Neural cell (in vitro differentiated cells): ENCODE data around the gene SLC25A13. TPM values are rescaled to one million over a fixed set of nuclear protein-coding genes. Genes with fewer than 3 reads are reported as not detected.

Experiments used
- H2AFZ ChIP-seq: fragments of 200-600, 300-800 bp; sonication (generic), shearing (Covaris generic); 2 replicates; pipeline ENCODE4 v1.6.0; 2014; ENCODE audit warnings: low read depth, mild to moderate bottlenecking, antibody characterized with exemption, low read length, moderate library complexity
- H3F3A ChIP-seq: fragments of 200-600 bp; shearing (Covaris generic); 2 replicates; pipeline ENCODE4 v1.6.1; 2016; ENCODE audit warnings: mild to moderate bottlenecking, moderate library complexity, mixed read lengths, antibody characterized with exemption, low read length; ENCODE audit not compliant: insufficient read depth, poor library complexity, severe bottlenecking
- H3K27ac ChIP-seq: fragments of 200-600, 300-800 bp; sonication (generic), shearing (Covaris generic); 2 replicates; pipeline ENCODE4 v1.5.1; 2014; ENCODE audit warnings: mild to moderate bottlenecking, low read length, moderate library complexity
- H3K27me3 ChIP-seq: fragments of 300-800, 200-600 bp; sonication (generic), shearing (Covaris generic); 2 replicates; pipeline ENCODE4 v1.6.0; 2014; ENCODE audit warnings: mild to moderate bottlenecking, low read depth, low read length, moderate library complexity; ENCODE audit not compliant: insufficient read depth
- H3K36me3 ChIP-seq: fragments of 300-800, 200-600 bp; sonication (generic), shearing (Covaris generic); 2 replicates; pipeline ENCODE4 v1.5.1; 2014; ENCODE audit warnings: mild to moderate bottlenecking, antibody characterized with exemption, low read length, moderate library complexity; ENCODE audit not compliant: insufficient read depth
- H3K4me2 ChIP-seq: fragments of 300-800, 200-600 bp; sonication (generic), shearing (Covaris generic); 2 replicates; pipeline ENCODE4 v1.6.0; 2014; ENCODE audit warnings: mild to moderate bottlenecking, low read length
- H3K4me3 ChIP-seq: fragments of 300-800, 200-600 bp; sonication (generic), shearing (Covaris generic); 2 replicates; pipeline ENCODE4 v1.5.1; 2014; ENCODE audit warnings: mild to moderate bottlenecking, low read length, moderate library complexity
- H3K79me2 ChIP-seq: fragments of 200-600 bp; shearing (Covaris generic); replicated peaks from 2 replicates; pipeline ENCODE4 v1.6.0; 2014; ENCODE audit warnings: mild to moderate bottlenecking, low read length, moderate library complexity; ENCODE audit not compliant: insufficient read depth
- H3K9ac ChIP-seq: fragments of 300-800, 200-600 bp; sonication (generic), shearing (Covaris generic); 2 replicates; pipeline ENCODE4 v1.6.1; 2016; ENCODE audit warnings: mild to moderate bottlenecking, low read length, mixed read lengths
- H3K9me2 ChIP-seq: fragments of 200-600 bp; shearing (Covaris generic); 2 replicates; pipeline ENCODE4 v1.6.1; 2016; ENCODE audit warnings: mild to moderate bottlenecking, low read length, mixed read lengths; ENCODE audit not compliant: insufficient read depth
- H3K9me3 ChIP-seq: fragments of 200-600, 300-800 bp; sonication (generic), shearing (Covaris generic); 2 replicates; pipeline ENCODE4 v1.6.1; 2016; ENCODE audit warnings: mild to moderate bottlenecking, mixed run types, low read length, moderate library complexity, mixed read lengths
- H4K20me1 ChIP-seq: fragments of 200-600 bp; shearing (Covaris generic); 2 replicates; pipeline ENCODE4 v1.6.1; 2016; ENCODE audit warnings: mild to moderate bottlenecking, mixed run types; ENCODE audit not compliant: insufficient read depth
- EP300 ChIP-seq: fragments of 450-650 bp; conservative IDR thresholded peaks from 2 replicates; pipeline ENCODE4 v1.6.1; 2014; ENCODE audit warnings: antibody characterized with exemption, mild to moderate bottlenecking, moderate library complexity; ENCODE audit not compliant: poor library complexity, severe bottlenecking
- EZH2 ChIP-seq: fragments of 200-600, 300-800 bp; shearing (Covaris generic), sonication (generic); IDR thresholded peaks from 2 replicates; pipeline ENCODE4 v1.6.1; 2014; ENCODE audit warnings: antibody characterized with exemption, low read length, borderline replicate concordance, mild to moderate bottlenecking; ENCODE audit not compliant: insufficient read depth, poor library complexity, severe bottlenecking
- MXI1 ChIP-seq: fragments of 450-650 bp; conservative IDR thresholded peaks from 2 replicates; pipeline ENCODE4 v1.6.1; 2014; ENCODE audit warnings: antibody characterized with exemption, mild to moderate bottlenecking; ENCODE audit not compliant: poor library complexity, severe bottlenecking
- POLR2AphosphoS5 ChIP-seq: IDR thresholded peaks from 2 replicates; pipeline ENCODE4 v1.6.1; 2012
- RAD21 ChIP-seq: fragments of 450-650 bp; conservative IDR thresholded peaks from 2 replicates; pipeline ENCODE4 v1.6.1; 2014; ENCODE audit warnings: antibody characterized with exemption, mild to moderate bottlenecking, moderate library complexity
- REST ChIP-seq: IDR thresholded peaks from 2 replicates; pipeline ENCODE4 v1.6.1; 2012; ENCODE audit warnings: borderline replicate concordance
- SMC3 ChIP-seq: fragments of 450-650 bp; conservative IDR thresholded peaks from 2 replicates; pipeline ENCODE4 v1.6.1; 2014; ENCODE audit warnings: antibody characterized with exemption, mild to moderate bottlenecking, moderate library complexity; ENCODE audit not compliant: poor library complexity
- TAF1 ChIP-seq: IDR thresholded peaks from 2 replicates; pipeline ENCODE4 v1.6.1; 2012; ENCODE audit warnings: low read depth
- polyA plus RNA-seq: library from polyadenylated mRNA; depleted of rRNA; stranded (reverse); fragments of >200 nt; gene quantifications from 2 replicates; pipeline ENCODE4 v1.2.3, GENCODE V29; 2014
- TF ChIP-seq, protein P1 (sequence below): fragments of 450-650 bp; IDR thresholded peaks from 2 replicates; pipeline ENCODE4 v1.5.1; 2014; ENCODE audit warnings: antibody characterized with exemption, mild to moderate bottlenecking, moderate library complexity; ENCODE audit not compliant: poor library complexity, severe bottlenecking

SLC25A13 gene
- polyA plus RNA-seq, 1 donor from 2014 or later = 20.2 TPM

DNA sequence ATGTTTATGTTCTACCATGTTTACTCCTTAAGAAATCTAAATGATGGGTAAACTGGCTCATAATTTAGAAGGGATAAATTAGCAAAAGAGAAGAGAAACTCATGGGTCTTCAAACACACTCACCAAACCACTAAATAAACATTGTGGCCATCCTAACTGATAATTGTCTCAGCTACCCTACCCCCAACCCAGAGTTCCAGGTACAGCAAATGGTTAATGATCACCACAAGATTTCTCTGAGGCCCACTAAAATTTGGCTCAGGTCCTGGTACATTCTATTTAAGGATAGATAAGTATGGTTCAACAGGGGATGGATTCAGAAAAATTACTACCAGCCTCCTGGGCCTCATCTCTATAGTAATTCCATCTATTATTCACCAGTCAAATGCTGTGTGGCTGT, 21.4 kb downstream of the SLC25A13 start:
- no peak overlapping the region for H2AFZ ChIP-seq
- no peak overlapping the region for H3K4me3 ChIP-seq
- H3K9ac ChIP-seq = no peak overlapping the region
- H3K27ac ChIP-seq = no peak overlapping the region
- TF ChIP-seq, protein P1, sequence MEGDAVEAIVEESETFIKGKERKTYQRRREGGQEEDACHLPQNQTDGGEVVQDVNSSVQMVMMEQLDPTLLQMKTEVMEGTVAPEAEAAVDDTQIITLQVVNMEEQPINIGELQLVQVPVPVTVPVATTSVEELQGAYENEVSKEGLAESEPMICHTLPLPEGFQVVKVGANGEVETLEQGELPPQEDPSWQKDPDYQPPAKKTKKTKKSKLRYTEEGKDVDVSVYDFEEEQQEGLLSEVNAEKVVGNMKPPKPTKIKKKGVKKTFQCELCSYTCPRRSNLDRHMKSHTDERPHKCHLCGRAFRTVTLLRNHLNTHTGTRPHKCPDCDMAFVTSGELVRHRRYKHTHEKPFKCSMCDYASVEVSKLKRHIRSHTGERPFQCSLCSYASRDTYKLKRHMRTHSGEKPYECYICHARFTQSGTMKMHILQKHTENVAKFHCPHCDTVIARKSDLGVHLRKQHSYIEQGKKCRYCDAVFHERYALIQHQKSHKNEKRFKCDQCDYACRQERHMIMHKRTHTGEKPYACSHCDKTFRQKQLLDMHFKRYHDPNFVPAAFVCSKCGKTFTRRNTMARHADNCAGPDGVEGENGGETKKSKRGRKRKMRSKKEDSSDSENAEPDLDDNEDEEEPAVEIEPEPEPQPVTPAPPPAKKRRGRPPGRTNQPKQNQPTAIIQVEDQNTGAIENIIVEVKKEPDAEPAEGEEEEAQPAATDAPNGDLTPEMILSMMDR = no peak
- no peak for TF ChIP-seq MXI1
- TF ChIP-seq EP300 = no peak
- no peak for TF ChIP-seq SMC3
- no peak for TF ChIP-seq TAF1
- no peak for TF ChIP-seq EZH2
- TF ChIP-seq REST = no peak
- no peak for TF ChIP-seq POLR2AphosphoS5
- no peak for TF ChIP-seq RAD21
- H3F3A ChIP-seq = no peaks in the 10 kb centered on the region
- no peaks in the 10 kb centered on the region for H3K36me3 ChIP-seq
- H3K4me2 ChIP-seq = no peak overlapping the region
- no peaks in the 10 kb centered on the region for H3K27me3 ChIP-seq
- H3K9me3 ChIP-seq = no peaks in the 10 kb centered on the region
- H4K20me1 ChIP-seq = no peaks in the 10 kb centered on the region
- no peaks in the 10 kb centered on the region for H3K9me2 ChIP-seq
- H3K79me2 ChIP-seq = peaks cover 5% of the 10 kb centered on the region

DNA sequence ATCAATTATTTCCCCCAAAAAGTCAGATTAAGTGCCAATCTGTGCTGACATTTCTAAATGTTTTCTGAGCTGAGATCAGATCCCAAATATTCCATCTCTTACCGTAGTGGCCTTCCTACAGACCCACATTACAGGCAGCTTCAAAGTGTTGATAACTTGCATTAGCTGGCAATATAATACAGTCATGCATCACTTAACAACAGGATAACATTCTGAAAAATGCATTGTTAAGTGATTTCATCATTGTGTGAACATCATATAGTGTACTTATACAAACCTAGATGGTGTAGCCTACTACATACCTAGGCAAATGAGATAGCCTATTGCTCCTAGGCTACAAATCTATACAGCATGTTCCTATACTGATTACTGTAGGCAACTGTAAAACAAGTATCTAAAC, 22.4 kb downstream of the SLC25A13 start:
- H3K4me3 ChIP-seq = no peak overlapping the region
- H2AFZ ChIP-seq = no peak overlapping the region
- H3K9me3 ChIP-seq = no peaks in the 10 kb centered on the region
- TF ChIP-seq REST (no peak), POLR2AphosphoS5 (no peak), MXI1 (no peak), RAD21 (no peak), EP300 (no peak), SMC3 (no peak), EZH2 (no peak), TAF1 (no peak)
- TF ChIP-seq, protein P1 = no peak
- H3K9ac ChIP-seq = no peak overlapping the region
- no peaks in the 10 kb centered on the region for H3K27me3 ChIP-seq
- no peak overlapping the region for H3K4me2 ChIP-seq
- H3K36me3 ChIP-seq = no peaks in the 10 kb centered on the region
- no peaks in the 10 kb centered on the region for H4K20me1 ChIP-seq
- peaks cover 5% of the 10 kb centered on the region for H3K79me2 ChIP-seq
- H3F3A ChIP-seq = no peaks in the 10 kb centered on the region
- H3K27ac ChIP-seq = no peak overlapping the region
- H3K9me2 ChIP-seq = no peaks in the 10 kb centered on the region
